GM12891 (cell line): ENCODE data around the gene TUBG2.

Source experiments
- PAX5 ChIP-seq: IDR thresholded peaks from 2 replicates; pipeline ENCODE4 v1.6.1; 2011; ENCODE audit warnings: low read length, moderate library complexity, mild to moderate bottlenecking; ENCODE audit not compliant: insufficient read depth, severe bottlenecking
- POLR2A ChIP-seq: IDR thresholded peaks from 2 replicates; pipeline ENCODE4 v1.6.1; 2011; ENCODE audit warnings: low read depth, low read length, control low read depth
- POLR2AphosphoS5 ChIP-seq: IDR thresholded peaks from 2 replicates; pipeline ENCODE4 v1.6.1; 2011; ENCODE audit warnings: low read depth, low read length, control low read depth
- POU2F2 ChIP-seq: IDR thresholded peaks from 2 replicates; pipeline ENCODE4 v1.6.1; 2011; ENCODE audit warnings: low read depth, mild to moderate bottlenecking, control low read depth, low read length, moderate library complexity
- SPI1 ChIP-seq: IDR thresholded peaks from 2 replicates; pipeline ENCODE4 v1.6.1; 2011; ENCODE audit warnings: low read depth, low read length, control low read depth
- TAF1 ChIP-seq: IDR thresholded peaks from 2 replicates; pipeline ENCODE4 v1.6.1; 2011; ENCODE audit warnings: low read depth, low read length, control low read depth

DNA sequence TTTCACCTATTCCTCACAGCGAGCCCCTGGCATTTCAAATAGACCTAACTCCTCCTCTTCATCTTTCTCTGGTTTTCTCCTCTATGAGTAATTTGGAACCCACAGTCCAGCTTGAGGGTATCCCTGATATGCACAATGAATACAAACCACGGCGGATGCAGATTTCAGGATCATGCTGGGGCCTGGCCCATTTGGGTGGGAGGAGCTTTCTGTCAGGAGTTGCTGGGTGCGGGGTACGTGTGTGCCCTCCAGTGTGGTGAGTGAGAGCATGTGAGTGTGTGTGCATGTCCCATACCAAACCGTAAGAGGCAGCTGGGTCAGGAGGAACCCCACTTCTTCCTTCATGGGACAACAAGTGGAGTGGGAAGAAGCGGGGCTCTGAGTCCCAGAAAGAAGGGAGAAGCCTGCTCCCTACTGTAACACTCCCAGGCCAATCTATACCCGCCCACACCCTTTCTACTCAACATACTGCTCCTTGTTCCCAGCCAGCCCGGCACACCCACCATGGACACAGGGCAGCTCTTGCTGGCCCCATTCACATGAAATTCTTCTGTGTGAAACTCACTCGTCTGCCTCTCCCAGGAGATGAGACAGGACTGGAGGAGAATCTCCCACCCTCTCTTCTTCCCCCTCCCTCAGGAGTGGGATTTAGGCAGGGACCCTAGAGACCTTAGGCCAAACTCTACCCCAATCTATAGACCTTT, 41.7 kb downstream of the TUBG2 start:
- TF ChIP-seq TAF1 (no peak), SPI1 (no peak), POLR2A (no peak), POLR2AphosphoS5 (no peak), POU2F2 (no peak), PAX5 (no peak)
